Panc1 (cell line): Measurements from ENCODE around the gene HCN4. TPM values are rescaled to one million over a fixed set of nuclear protein-coding genes. Genes with fewer than 3 reads are reported as not detected.
A peak's percentile ranks its signal among the peaks of the same experiment; 100 is the strongest.

Experiments
- ATAC-seq: fragments of 200-7000 bp; cut with Tn5 transposase; 2 replicates; pipeline ENCODE4 v1.9.1; 2020; ENCODE audit warnings: mild to moderate bottlenecking, moderate library complexity
- BruUV-seq: library from RNA; stranded (reverse); fragments of 400-500 nt; replicated peaks from 2 replicates; lab custom pipeline; 2021; lab: Mats Ljungman, UMichigan
- CTCF ChIA-PET: fragments of 300-600 bp; sonication (Branson Sonifier 250); formaldehyde crosslinking; loops from one replicate; lab custom pipeline; 2022; ENCODE audit warnings: antibody characterized with exemption; lab: Charles Lee
- POLR2A ChIA-PET: fragments of 300-600 bp; sonication (Branson Sonifier 250); formaldehyde crosslinking; loops from one replicate; lab custom pipeline; 2022; ENCODE audit warnings: antibody characterized with exemption; lab: Charles Lee
- DNase-seq: peaks from one replicate; pipeline ENCODE4 v3.0.0-alpha.2; 2010; ENCODE audit warnings: low read depth, low spot score
- H3K27ac ChIP-seq: 2 replicates; pipeline ENCODE4 v1.5.1; 2011; ENCODE audit warnings: mild to moderate bottlenecking, low read length, inconsistent platforms
- H3K27me3 ChIP-seq: fragments of 200-500 bp; sonication (Bioruptor generic); 2 replicates; pipeline ENCODE4 v1.6.0; 2014; ENCODE audit warnings: low read length, inconsistent platforms; ENCODE audit not compliant: control insufficient read depth, insufficient read depth
- H3K36me3 ChIP-seq: fragments of 200-500 bp; sonication (Bioruptor generic); 2 replicates; pipeline ENCODE4 v1.5.1; 2014; ENCODE audit warnings: inconsistent platforms, mild to moderate bottlenecking, low read length, moderate library complexity; ENCODE audit not compliant: control insufficient read depth, insufficient read depth
- H3K4me1 ChIP-seq: 2 replicates; pipeline ENCODE4 v1.5.1; 2011; ENCODE audit warnings: inconsistent platforms, mild to moderate bottlenecking, low read length, moderate library complexity; ENCODE audit not compliant: control insufficient read depth, insufficient read depth
- H3K4me3 ChIP-seq, 2 experiments: 2 replicates each; pipeline ENCODE4 v1.5.1; 2011 to 2012; ENCODE audit warnings: low read depth in 2 of 2, low read length in 2 of 2, mild to moderate bottlenecking in 2 of 2, inconsistent platforms in 1 of 2, moderate library complexity in 1 of 2
- H3K9me3 ChIP-seq: fragments of 200-500 bp; sonication (Bioruptor generic); 2 replicates; pipeline ENCODE4 v1.5.1; 2014; ENCODE audit warnings: low read depth, mild to moderate bottlenecking, inconsistent platforms, low read length, moderate library complexity; ENCODE audit not compliant: control insufficient read depth, insufficient read depth
- CTCF ChIP-seq: fragments of 450-650 bp; IDR thresholded peaks from 2 replicates; pipeline ENCODE4 v1.5.1; 2017; ENCODE audit warnings: mild to moderate bottlenecking
- POLR2AphosphoS5 ChIP-seq: IDR thresholded peaks from 2 replicates; pipeline ENCODE4 v1.6.1; 2012; ENCODE audit warnings: mild to moderate bottlenecking, low read depth, low read length, moderate library complexity
- REST ChIP-seq, 2 experiments: IDR thresholded peaks; 2 replicates each; pipeline ENCODE4 v1.6.1; 2011 to 2012; ENCODE audit warnings: low read depth in 2 of 2, control low read depth in 1 of 2, low read length in 1 of 2, mild to moderate bottlenecking in 1 of 2, moderate library complexity in 1 of 2; ENCODE audit not compliant: insufficient read depth in 1 of 2
- SIN3A ChIP-seq: IDR thresholded peaks from 2 replicates; pipeline ENCODE4 v1.6.1; 2012; ENCODE audit warnings: low read depth, mild to moderate bottlenecking, low read length, moderate library complexity, borderline replicate concordance; ENCODE audit not compliant: insufficient read depth
- TCF7L2 ChIP-seq: IDR thresholded peaks from 2 replicates; pipeline ENCODE4 v1.6.1; 2011; ENCODE audit warnings: mild to moderate bottlenecking, low read depth, low read length, inconsistent platforms
- in situ Hi-C: cut with HindIII; loops from 2 replicates; pipeline ENCODE4 v1.10.0; 2016; ENCODE audit warnings: low sequenced_read_pairs, low pct_unique_long_range_greater_than_20kb
- intact Hi-C: fragments of 100-400 bp; cut with micrococcal nuclease; formaldehyde crosslinking; loops from one replicate; pipeline ENCODE4 v1.10.0; 2022; ENCODE audit not compliant: unreplicated experiment
- total RNA-seq: library from RNA; stranded (reverse); gene quantifications from one replicate; pipeline ENCODE4 v1.2.1, GENCODE V29; 2021; ENCODE audit not compliant: unreplicated experiment

Gene HCN4
- total RNA-seq, 1 experiment from 2014 or later, result 0.15 TPM

GRCh38 chr15:73388256-73388781 is 19.6 kb upstream of the HCN4 start:
- TF ChIP-seq SIN3A (no peak), POLR2AphosphoS5 (no peak), TCF7L2 (no peak)
- no peak overlapping the region for H3K4me3 ChIP-seq
- DNase-seq, result peak; percentile 20
- ATAC-seq, result peak; percentile 86
- no peaks in the 10 kb centered on the region for H3K27me3 ChIP-seq
- H3K27ac ChIP-seq, result no peak overlapping the region
- ChIA-PET POLR2A (no interaction called here), CTCF (no interaction called here)
- no peaks in the 10 kb centered on the region for H3K9me3 ChIP-seq
- no TSS peak for BruUV-seq
- no peaks in the 10 kb centered on the region for H3K36me3 ChIP-seq
- peaks cover 8% of the 10 kb centered on the region for H3K4me1 ChIP-seq
- intact Hi-C loops, result no loop called here
- in situ Hi-C loops, result no loop called here

- H3K4me3 ChIP-seq, result no peak overlapping the region
- in situ Hi-C loops, result no loop called here
- no peak overlapping the region for H3K27ac ChIP-seq
- H3K27me3 ChIP-seq, result no peaks in the 10 kb centered on the region
- peaks cover 8% of the 10 kb centered on the region for H3K4me1 ChIP-seq
- peak; percentile 52 for ATAC-seq
- DNase-seq, result no peak
- BruUV-seq, result no TSS peak
- no peak for TF ChIP-seq TCF7L2
- no peak for TF ChIP-seq POLR2AphosphoS5
- no peak for TF ChIP-seq SIN3A
- no peak for TF ChIP-seq CTCF
- no peak for TF ChIP-seq REST (IDR thresholded peaks at IDR 0.05; ENCODE audit: insufficient read depth in 1 of 2, low read depth in 2 of 2, low read length in 1 of 2)
- ChIA-PET CTCF (no interaction called here), POLR2A (no interaction called here)
- intact Hi-C loops, result no loop called here
- H3K36me3 ChIP-seq, result no peaks in the 10 kb centered on the region
- H3K9me3 ChIP-seq, result no peaks in the 10 kb centered on the region
Measured at GRCh38 chr15:73387507-73388255, 18.9 kb upstream of the HCN4 start.
